HG03060 (cell line): ENCODE data around the gene ERI3.

Source experiments
- ATAC-seq: cut with Tn5 transposase; IDR thresholded peaks from one replicate; pipeline ENCODE4 v1.9.1; 2021; ENCODE audit warnings: low read depth, moderate number of reproducible peaks; ENCODE audit not compliant: unreplicated experiment

ERI3 gene

DNA sequence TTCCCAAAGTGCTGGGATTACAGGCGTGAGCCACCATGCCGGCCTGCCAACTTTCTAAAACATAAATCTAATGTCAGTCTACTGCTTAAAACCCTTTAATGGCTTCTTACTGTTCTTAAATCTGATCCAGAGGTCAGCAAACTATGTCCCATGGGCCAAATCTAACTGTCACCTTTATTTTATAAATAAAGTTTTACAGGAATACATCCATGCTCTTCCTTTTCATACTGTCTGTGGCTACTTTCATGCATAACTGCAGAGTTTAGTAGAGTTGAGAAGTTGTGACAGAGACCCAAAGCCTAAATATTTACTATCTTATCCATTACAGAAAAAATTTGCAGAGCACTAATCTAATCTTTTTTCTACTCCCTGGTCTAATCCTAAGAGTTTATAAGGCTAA, 3.8 kb downstream of the ERI3 start:
- no peak for ATAC-seq

DNA sequence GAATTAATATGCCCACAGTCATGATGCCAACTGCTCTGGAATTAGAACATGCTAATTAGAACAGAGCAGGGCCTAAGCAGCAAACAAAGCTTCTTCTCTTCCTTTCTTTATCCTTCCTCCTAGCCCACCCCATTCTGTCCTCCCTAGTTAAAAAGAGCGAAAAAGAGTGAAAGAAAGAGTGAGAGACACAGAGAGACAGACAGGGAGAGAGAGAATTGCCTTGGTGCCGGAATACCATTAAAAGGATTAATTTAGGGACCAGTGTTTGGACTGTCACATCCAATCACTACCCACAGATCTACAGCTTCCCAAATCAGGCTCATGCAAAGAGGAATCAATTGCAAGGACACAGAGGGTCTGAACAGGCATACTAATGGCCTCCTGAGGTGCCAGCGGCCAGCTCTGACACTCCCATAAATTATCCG, 7.0 kb downstream of the ERI3 start:
- no peak for ATAC-seq

DNA sequence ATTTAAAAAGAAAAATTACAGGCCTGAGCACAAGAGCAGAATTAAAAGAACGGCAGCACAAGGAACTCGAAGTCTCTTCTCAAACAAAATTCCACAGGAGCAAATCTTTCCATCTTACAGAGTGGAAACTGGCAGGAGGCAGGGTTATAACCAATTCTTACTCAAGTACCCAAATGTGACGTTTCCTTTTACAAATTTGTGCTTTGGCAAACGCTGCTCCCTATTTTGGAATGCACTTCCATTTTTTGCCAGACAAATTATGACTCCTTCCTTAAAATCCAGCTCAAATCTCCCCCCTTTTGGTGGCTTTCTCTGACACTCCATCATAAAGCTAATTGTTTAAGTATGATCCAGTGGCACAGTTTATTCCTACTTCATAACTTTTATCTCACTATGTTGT, 7.8 kb downstream of the ERI3 start:
- no peak for ATAC-seq

DNA sequence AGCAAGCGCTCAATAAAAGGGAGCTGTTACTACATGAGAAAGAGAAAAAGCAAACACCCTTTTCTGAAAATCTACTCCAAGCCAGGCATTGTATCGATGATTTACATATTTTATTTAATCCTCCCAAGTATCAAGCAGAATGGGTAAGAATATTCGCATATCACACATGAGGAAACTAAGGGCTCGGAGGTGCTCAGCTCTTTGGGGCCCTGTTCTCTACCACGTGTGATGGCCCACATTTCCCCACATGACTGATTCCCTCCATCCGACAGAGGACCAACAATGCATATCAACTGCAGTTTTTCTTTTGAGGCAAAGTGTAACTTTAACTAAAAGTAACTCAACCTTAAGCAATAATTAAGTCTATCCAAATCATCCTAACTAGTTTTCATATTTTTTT, 8.2 kb downstream of the ERI3 start:
- no peak for ATAC-seq

- ATAC-seq = no peak
Observed at GRCh38 chr1:44346184-44346583, 8.9 kb downstream of the ERI3 start.

DNA sequence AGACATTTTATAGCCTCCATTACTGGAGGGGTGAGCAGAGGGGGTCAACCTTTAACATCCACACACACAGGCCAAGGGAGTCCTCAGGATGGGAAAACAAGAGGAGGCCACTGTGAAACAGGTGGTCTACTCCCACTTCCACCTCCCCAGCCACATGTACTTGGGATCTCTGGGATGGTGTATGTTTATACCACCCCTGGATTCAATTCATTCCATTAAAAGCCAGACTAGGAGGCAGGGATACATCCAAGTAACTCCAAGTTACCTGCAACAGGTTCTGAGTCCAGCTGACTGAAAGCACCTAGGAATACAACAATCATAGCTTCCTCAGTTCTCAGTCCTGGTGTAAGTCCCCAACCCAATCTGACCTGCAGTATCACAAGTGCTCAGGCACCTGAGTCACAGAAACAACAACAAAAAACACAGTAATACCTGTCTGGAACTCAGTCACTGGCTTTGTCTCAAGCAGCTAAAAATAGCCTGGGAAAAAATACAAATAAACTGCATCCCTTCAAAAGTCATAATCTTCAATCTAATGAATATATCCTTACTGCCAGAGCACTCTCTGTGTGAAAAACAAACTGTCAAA, 9.8 kb downstream of the ERI3 start:
- ATAC-seq = no peak

DNA sequence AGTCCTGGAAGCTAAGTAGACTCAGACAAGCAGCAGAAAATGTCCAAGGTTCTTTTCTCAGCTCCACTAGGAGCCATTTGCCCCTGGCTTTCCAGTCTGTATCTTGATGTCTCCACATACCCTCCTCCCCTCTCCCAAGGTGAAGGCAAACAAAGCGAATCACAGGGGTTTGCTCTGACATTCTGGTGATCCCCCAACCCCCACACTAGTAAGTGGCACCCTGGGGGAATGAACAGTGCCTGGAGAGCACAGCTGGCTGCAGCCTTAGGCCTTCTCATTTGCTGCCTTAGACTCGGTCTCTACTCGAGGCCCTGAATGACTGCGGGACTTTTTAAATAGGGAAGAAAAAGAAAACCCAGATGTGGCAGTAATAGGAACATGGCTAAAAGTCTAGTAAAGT, 15.3 kb downstream of the ERI3 start:
- ATAC-seq = no peak

DNA sequence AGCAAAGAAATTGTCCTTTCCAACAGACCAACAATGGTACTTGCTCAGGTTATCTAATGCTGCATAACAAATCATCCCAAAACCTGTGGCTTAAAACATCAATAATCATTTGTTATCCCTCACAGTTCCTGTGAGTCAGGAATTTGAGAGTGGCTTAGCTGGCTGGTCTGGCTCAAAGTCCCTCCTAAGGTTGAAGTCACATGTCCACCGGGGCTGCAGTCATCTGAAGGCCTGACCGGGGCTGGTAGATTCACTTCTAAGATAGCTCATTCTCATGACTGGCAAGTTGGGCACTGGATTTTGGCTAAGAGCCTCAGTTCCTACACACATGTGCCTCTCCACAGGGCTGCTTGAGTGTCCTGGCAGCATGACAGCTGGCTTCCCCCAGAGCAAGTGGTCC, 16.9 kb downstream of the ERI3 start:
- no peak for ATAC-seq

- no peak for ATAC-seq
Observed at GRCh38 chr1:44336668-44337067, 18.4 kb downstream of the ERI3 start.

DNA sequence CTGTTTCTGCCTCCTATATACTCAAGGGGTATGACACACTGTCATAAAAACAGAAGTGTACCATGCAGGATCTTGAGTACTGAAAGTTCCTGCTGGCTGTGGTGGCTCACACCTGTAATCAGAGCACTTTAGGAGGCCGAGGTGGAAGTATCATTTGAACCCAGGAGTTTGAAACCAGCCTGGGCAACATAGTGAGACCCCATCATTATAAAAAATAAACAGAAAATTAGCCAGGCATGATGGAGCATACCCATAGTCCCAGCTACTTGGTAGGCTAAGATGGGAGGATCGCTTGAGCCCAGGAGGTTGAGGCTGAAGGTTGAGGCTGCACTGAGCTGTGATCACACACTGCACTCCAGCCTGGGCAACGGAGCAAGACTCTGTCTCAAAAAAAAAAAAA, 20.1 kb downstream of the ERI3 start:
- ATAC-seq = no peak

DNA sequence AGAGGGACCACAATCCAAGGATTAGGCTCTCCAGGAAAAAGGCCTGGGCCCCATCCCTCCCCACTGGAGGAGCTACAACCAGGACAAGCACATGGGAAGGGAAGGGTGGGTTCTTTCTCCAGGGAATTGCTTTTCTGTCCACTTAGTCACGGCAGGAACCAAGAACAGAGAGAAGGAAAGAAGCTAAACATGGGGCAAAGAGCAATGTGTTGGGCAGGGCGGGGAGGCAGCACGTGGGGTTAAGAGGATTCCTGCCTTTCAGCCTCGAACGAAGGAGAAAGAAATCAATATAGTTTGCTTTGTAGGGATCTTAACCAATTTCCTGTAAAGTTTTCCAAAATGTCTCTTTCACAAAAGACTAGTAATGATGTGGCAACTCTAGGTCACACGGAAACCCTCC, 21.7 kb downstream of the ERI3 start:
- ATAC-seq = no peak

DNA sequence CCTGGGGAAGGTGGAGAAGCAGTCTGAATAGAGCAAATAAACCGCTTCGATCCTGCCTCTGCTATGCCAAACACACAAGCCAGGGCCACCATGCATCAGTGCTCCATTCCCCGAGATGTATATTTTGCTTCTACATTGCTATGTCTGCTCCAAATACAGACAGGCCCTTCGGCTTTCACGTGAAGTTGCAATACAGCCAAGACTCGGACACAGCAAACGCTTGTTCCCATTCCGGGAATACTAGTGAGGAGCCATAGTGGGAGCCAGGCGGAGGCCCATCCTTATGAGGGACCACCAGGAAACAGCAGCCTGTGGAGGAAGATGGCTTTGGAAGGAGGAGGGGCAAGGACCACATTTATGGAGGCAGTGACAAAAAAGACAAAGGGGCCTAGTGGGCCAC, 22.6 kb downstream of the ERI3 start:
- no peak for ATAC-seq

DNA sequence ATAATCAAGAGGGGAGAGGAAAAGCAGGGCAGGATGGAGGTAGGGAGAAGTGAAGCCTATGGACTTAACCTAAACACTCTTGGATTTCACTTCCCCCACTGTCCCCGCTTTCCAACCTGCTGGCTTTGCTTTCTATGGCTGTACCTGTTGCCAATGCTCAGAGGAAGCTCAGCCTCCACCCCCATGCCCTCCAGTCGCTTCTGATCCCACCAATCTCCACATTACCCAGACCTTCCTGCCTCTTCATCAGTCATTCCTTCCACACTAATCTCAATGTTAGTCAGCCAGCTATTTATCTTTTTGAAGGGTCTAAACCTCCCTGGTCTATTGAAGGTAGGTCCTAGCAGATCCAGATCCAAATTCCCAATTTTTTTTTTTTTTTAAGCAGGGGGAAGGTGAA, 24.1 kb downstream of the ERI3 start:
- no peak for ATAC-seq

DNA sequence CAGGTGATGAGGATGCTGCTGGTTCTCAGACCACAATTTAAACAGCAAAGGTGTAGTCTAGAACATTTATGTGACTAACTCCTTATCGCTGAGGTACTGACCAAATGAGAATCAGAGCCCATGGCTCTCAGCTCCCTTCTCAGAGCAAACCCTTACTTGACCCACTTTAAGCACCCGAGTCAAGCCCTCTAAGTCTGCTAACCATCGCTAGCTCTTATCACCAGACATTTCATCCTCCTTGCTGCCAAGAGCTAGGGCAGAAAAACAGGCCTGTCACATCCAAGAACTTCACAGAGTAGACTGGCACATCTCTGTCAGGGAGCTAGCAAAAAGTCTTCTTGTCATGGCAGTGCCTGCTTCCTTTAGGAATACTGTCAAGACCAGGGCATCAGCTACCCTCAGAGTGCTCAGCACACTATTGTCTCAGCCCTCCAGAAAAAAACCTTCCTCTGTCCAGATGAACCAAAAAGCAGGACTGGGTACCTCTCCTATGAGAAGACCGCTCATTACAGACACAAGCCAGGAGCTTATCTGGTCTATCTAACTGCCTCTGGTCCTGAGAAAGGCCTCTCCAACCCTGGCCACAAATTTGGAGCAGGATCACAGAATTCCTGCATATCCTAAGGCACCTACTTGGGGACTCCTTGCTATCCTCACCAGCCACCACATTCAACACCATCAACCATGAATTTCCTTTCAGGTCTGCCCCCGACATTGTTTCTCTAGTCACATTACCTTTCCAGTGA, 26.2 kb downstream of the ERI3 start:
- ATAC-seq = no peak

- no peak for ATAC-seq
Observed at GRCh38 chr1:44327679-44328491, 27.2 kb downstream of the ERI3 start.

- no peak for ATAC-seq
Observed at GRCh38 chr1:44326821-44327465, 28.1 kb downstream of the ERI3 start.

- no peak for ATAC-seq
Observed at GRCh38 chr1:44326024-44326701, 28.9 kb downstream of the ERI3 start.

- ATAC-seq = no peak
Observed at GRCh38 chr1:44323947-44324346, 31.1 kb downstream of the ERI3 start.

DNA sequence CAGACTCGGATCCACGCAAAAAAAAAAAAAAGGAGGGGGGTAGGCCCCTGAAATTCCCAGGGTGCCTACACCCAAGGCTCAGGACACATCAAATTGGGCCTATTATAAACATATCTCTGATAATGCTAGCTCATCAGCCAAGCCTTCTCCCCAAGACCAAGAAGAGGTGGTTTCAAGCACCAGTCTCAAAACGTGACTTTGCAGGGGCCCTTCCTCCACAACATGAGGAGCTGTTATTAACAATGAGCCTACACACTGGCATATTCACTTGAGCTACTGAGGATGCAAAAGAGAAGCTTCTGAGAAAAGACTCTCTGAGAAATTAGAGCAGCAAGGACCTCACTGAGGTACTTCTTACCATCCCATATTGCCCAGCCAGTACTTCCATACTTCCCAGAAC, 32.7 kb downstream of the ERI3 start:
- no peak for ATAC-seq

GRCh38 chr1:44321466-44321865, 33.6 kb downstream of the ERI3 start:
- ATAC-seq = no peak
